Forelimb muscle (tissue), 1 donor: ENCODE measurements around the gene PEX19. TPM values are rescaled to one million over a fixed set of nuclear protein-coding genes. Genes with fewer than 3 reads are reported as not detected.

Source experiments
- DNase-seq: peaks from one replicate; pipeline ENCODE4 v3.0.0-alpha.2; 2013; ENCODE audit warnings: low read depth
- polyA plus RNA-seq: library from polyadenylated mRNA; unstranded; fragments of 120-200 nt; gene quantifications from one replicate; pipeline ENCODE4 v1.2.1, GENCODE V29; 2013; ENCODE audit not compliant: insufficient read length

PEX19 gene
- polyA plus RNA-seq, 1 donor = 43.2 TPM

DNA sequence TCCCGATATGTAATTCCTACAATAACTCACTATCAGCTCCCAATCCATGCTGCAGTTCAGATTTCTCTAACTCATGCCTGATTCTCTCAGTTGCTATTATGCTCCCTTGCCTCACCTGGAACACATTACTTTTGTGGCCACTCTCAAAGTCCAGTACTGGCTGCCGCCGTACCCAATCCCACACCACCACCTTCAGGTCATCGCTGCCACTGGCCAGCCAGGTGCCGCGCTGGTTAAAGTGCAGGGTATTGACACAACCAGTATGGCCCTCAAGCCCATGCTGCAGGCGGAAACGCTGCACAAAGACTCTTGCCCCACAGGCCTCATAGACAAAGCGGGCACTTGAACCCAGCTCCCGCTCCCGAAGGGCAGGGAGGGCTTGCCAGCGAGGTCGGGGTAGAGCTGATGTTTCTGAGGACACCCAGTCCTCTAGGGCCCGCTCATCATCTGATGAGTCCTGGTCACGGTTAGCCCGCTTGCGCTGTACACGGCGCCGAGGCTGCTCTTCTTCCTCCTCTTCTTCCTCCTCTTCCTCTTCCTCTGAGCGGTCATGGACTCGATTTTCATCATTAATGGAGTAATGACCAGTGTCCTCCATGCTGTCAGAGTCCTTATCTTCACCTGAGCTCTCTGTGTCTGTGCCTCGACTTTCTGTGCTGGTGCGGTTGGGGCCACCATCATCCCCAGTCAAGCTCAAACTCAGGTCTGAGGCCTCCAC, 45.2 kb downstream of the PEX19 start:
- no peak for DNase-seq

DNA sequence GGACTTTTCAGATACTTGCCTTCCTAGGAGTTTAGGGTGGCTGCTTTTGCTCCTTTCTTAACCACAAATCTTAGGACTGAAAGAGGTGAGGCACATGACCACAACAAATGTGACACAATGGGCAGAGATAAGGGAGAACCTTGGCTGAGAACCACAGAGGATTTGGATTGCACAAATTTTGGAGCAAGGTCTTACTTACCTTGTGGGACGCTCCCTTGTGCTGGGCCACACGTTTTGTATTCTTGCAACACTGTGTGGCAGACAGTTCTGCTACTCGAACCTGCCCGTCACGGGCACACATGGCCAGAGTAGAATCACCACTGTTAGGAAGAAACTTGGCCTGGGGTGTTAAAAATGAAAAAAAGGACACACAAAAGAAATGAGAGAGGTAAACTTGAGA, 46.5 kb downstream of the PEX19 start:
- no peak for DNase-seq

DNA sequence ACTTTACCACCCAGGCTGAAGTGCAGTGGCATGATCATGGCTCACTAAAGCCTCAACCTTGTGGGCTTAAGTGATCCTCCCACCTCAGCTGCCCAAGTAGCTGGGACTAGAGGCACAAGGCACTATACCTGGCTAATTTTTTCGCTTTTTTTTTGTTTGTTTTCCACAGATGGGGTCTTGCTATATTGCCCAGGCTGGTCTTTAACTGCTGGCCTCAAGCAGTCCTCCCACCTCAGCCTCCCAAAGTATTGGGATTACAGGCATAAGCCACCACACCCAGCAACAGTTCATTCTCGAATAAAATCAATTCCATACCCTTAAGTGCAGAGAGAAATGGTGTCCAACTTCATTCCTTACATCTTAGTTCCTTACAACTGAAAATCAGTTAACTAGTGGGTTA, 47.4 kb downstream of the PEX19 start:
- no peak for DNase-seq

- no peak for DNase-seq
Measured at GRCh38 chr1:160236806-160237205, 48.1 kb downstream of the PEX19 start.

DNA sequence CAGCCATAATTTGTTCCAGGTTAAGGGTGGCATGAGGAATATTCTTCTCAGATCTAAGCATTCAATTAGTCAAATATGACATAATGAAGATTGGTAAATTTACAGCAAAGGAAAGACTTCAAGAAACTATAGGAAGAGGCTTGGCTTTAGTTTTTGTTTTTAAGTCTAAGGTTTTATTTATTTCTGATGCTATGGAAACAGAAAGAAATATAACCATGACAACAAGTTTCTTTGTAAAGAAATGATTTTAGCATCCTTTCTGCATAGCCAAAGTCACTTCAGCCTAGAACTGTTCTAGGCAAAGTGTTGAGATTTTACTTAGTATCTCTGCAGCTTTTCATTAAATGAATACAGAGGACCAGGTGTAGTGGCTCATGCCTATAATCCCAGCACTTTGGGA, 52.0 kb downstream of the PEX19 start:
- DNase-seq = no peak

GRCh38 chr1:160228431-160228830, 56.5 kb downstream of the PEX19 start:
- DNase-seq = no peak

DNA sequence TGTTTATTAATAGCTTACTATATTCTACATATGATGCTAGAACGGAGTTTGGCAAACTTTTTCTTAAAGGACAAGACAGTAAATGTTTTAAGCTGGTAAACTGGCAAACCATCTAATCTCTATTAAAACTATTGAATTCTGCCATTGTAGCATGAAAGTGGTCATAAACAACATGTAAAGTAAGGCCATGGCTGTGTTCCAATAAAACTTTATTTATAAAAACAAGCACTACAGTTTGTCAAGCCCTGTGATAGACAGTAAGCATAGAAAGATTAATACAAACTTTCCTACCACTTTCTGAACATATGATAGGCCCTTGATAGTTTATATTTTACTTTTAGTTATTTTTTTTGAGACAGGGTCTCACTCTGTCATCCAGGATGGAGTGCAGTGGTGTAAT, 57.4 kb downstream of the PEX19 start:
- no peak for DNase-seq

- no peak for DNase-seq
Measured at GRCh38 chr1:160227034-160227433, 57.9 kb downstream of the PEX19 start.

Other genes starting within 250 kb of the PEX19 start
- gene KCNJ10, start 215.0 kb downstream of the PEX19 start, polyA plus RNA-seq = 0.71 TPM
- 0.10 TPM for gene KCNJ9, start 203.6 kb downstream of the PEX19 start, polyA plus RNA-seq
- 16.7 TPM for gene IGSF8, start 186.5 kb downstream of the PEX19 start, polyA plus RNA-seq
- 81.8 TPM for gene ATP1A2, start 169.4 kb downstream of the PEX19 start, polyA plus RNA-seq
- 2.8 TPM for gene ATP1A4, start 133.5 kb downstream of the PEX19 start, polyA plus RNA-seq
- 1,211 TPM for gene CASQ1, start 94.6 kb downstream of the PEX19 start, polyA plus RNA-seq
- 115 TPM for gene PEA15, start 79.7 kb downstream of the PEX19 start, polyA plus RNA-seq
- 110 TPM for gene DCAF8, start 22.6 kb downstream of the PEX19 start, polyA plus RNA-seq
- 126 TPM for gene COPA, start 58.1 kb upstream of the PEX19 start, polyA plus RNA-seq
- gene NCSTN, start 58.2 kb upstream of the PEX19 start, polyA plus RNA-seq = 95.4 TPM
- 0.59 TPM for gene NHLH1, start 81.9 kb upstream of the PEX19 start, polyA plus RNA-seq
- gene VANGL2, start 115.4 kb upstream of the PEX19 start, polyA plus RNA-seq = 8.6 TPM
- 0.16 TPM for gene SLAMF6, start 238.1 kb upstream of the PEX19 start, polyA plus RNA-seq